WTC11 (cell line): ENCODE measurements around the gene SLC10A2.

Experiments
- JUN ChIP-seq: sonication (generic); formaldehyde crosslinking; IDR thresholded peaks from 2 replicates; pipeline ENCODE4 v1.8.0; 2023; ENCODE audit warnings: mild to moderate bottlenecking, missing genetic modification reagents
- ZBTB21 ChIP-seq: sonication (generic); formaldehyde crosslinking; IDR thresholded peaks from 2 replicates; pipeline ENCODE4 v1.8.1; 2023; ENCODE audit warnings: mild to moderate bottlenecking, missing genetic modification reagents, borderline replicate concordance
- ZNF138 ChIP-seq: sonication (generic); formaldehyde crosslinking; conservative IDR thresholded peaks from 2 replicates; pipeline ENCODE4 v1.8.1; 2022; ENCODE audit warnings: mild to moderate bottlenecking, moderate library complexity, missing genetic modification reagents
- TF ChIP-seq, protein P1 (sequence below): sonication (generic); formaldehyde crosslinking; IDR thresholded peaks from 2 replicates; pipeline ENCODE4 v1.8.0; 2022; ENCODE audit warnings: mild to moderate bottlenecking, missing genetic modification reagents
- TF ChIP-seq, protein P2 (sequence below): sonication (generic); formaldehyde crosslinking; IDR thresholded peaks from 2 replicates; pipeline ENCODE4 v1.8.1; 2022; ENCODE audit warnings: mild to moderate bottlenecking, missing genetic modification reagents, moderate library complexity, borderline replicate concordance
- TF ChIP-seq, protein P3 (sequence below): fragments of 200-600 bp; IDR thresholded peaks from 2 replicates; pipeline ENCODE4 v1.8.0; 2022; ENCODE audit warnings: antibody characterized with exemption
- TF ChIP-seq, protein P4 (sequence below): sonication (generic); formaldehyde crosslinking; IDR thresholded peaks from 2 replicates; pipeline ENCODE4 v1.8.1; 2023; ENCODE audit warnings: mild to moderate bottlenecking, missing genetic modification reagents

DNA sequence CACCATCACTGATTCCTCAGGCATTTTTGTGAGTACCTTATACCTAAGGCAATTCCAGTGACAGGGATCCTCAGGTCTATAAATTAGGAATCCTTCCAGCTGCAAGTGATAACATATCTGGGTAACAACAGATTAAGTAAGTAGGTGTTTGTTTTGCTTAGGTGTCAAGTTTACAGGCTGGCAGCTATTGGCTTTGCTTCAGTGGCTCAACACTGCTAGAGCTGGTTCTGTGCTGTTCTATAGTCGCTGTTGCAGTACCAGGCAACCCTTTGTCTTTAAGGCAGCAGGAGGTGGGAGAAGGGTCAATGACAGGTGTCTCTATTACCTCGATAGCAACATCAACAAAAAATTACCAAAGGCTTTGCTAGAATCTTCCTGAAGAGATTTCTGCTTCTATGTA is 27.0 kb downstream of the SLC10A2 start:
- TF ChIP-seq, protein P1, sequence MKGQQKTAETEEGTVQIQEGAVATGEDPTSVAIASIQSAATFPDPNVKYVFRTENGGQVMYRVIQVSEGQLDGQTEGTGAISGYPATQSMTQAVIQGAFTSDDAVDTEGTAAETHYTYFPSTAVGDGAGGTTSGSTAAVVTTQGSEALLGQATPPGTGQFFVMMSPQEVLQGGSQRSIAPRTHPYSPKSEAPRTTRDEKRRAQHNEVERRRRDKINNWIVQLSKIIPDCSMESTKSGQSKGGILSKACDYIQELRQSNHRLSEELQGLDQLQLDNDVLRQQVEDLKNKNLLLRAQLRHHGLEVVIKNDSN (CRISPR knock-in tag), result no peak
- TF ChIP-seq, protein P2, sequence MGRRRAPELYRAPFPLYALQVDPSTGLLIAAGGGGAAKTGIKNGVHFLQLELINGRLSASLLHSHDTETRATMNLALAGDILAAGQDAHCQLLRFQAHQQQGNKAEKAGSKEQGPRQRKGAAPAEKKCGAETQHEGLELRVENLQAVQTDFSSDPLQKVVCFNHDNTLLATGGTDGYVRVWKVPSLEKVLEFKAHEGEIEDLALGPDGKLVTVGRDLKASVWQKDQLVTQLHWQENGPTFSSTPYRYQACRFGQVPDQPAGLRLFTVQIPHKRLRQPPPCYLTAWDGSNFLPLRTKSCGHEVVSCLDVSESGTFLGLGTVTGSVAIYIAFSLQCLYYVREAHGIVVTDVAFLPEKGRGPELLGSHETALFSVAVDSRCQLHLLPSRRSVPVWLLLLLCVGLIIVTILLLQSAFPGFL (CRISPR knock-in tag), result no peak
- TF ChIP-seq, protein P3, sequence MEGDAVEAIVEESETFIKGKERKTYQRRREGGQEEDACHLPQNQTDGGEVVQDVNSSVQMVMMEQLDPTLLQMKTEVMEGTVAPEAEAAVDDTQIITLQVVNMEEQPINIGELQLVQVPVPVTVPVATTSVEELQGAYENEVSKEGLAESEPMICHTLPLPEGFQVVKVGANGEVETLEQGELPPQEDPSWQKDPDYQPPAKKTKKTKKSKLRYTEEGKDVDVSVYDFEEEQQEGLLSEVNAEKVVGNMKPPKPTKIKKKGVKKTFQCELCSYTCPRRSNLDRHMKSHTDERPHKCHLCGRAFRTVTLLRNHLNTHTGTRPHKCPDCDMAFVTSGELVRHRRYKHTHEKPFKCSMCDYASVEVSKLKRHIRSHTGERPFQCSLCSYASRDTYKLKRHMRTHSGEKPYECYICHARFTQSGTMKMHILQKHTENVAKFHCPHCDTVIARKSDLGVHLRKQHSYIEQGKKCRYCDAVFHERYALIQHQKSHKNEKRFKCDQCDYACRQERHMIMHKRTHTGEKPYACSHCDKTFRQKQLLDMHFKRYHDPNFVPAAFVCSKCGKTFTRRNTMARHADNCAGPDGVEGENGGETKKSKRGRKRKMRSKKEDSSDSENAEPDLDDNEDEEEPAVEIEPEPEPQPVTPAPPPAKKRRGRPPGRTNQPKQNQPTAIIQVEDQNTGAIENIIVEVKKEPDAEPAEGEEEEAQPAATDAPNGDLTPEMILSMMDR, result no peak
- TF ChIP-seq, protein P4, sequence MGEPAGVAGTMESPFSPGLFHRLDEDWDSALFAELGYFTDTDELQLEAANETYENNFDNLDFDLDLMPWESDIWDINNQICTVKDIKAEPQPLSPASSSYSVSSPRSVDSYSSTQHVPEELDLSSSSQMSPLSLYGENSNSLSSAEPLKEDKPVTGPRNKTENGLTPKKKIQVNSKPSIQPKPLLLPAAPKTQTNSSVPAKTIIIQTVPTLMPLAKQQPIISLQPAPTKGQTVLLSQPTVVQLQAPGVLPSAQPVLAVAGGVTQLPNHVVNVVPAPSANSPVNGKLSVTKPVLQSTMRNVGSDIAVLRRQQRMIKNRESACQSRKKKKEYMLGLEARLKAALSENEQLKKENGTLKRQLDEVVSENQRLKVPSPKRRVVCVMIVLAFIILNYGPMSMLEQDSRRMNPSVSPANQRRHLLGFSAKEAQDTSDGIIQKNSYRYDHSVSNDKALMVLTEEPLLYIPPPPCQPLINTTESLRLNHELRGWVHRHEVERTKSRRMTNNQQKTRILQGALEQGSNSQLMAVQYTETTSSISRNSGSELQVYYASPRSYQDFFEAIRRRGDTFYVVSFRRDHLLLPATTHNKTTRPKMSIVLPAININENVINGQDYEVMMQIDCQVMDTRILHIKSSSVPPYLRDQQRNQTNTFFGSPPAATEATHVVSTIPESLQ, result no peak
- no peak for TF ChIP-seq ZNF138 (CRISPR knock-in tag)
- no peak for TF ChIP-seq ZBTB21 (CRISPR knock-in tag)
- no peak for TF ChIP-seq JUN (CRISPR knock-in tag)
